ENCODE measurements around the gene NEK9. TPM values are rescaled to one million over a fixed set of nuclear protein-coding genes. Genes with fewer than 3 reads are reported as not detected.

Gene NEK9
- total and polyA plus RNA-seq, 8 donors, result 12.5 to 225 (median 30.4) TPM

- Histone ChIP-seq H3K4me3 (peak overlapping the region in 1 of 4 donors; percentile 94), H3K27ac (peak overlapping the region in 1 of 5 donors; percentile 97), H3K9me3 (no peaks in the 10 kb centered on the region), H3K4me1 (peaks cover 16 to 72% (median 48%) of the 10 kb centered on the region in 4 donors), H3K36me3 (no peaks in the 10 kb centered on the region), H3K27me3 (no peaks in the 10 kb centered on the region)
- TF ChIP-seq EP300 (IDR thresholded peaks at IDR 0.05) (no peak), POLR2AphosphoS5 (IDR thresholded peaks at IDR 0.05) (no peak), POLR2A (IDR thresholded peaks at IDR 0.05) (no peak), CTCF (IDR thresholded peaks at IDR 0.05) (no peak)
- intact Hi-C loops (cut with DNase I; ENCODE audit: low total_unique reads), result no loop called here
- WGBS, 5 donors, result 30 to 57% (median 41%) methylated on average over 2 of the region's 2 CpGs
- DNase-seq, result no peak
Measured at GRCh38 chr14:75174066-75174465, 47.2 kb upstream of the NEK9 start.

GRCh38 chr14:75170772-75171171, 43.9 kb upstream of the NEK9 start:
- no peak overlapping the region for H3K27ac ChIP-seq
- 58 to 67% (median 66%) methylated on average over 4 of the region's 4 CpGs for WGBS, 5 donors
- DNase-seq, result no peak
- H3K9me3 ChIP-seq, result no peaks in the 10 kb centered on the region
- H3K36me3 ChIP-seq, result no peaks in the 10 kb centered on the region
- H3K27me3 ChIP-seq, result no peaks in the 10 kb centered on the region
- intact Hi-C loops (cut with DNase I; ENCODE audit: low total_unique reads), result no loop called here
- H3K4me3 ChIP-seq, result no peak overlapping the region
- peaks cover 34 to 99% (median 74%) of the 10 kb centered on the region in 4 donors for H3K4me1 ChIP-seq
- TF ChIP-seq POLR2A (IDR thresholded peaks at IDR 0.05) (no peak), EP300 (IDR thresholded peaks at IDR 0.05) (no peak), POLR2AphosphoS5 (IDR thresholded peaks at IDR 0.05) (no peak), CTCF (IDR thresholded peaks at IDR 0.05) (no peak)

GRCh38 chr14:75168586-75169335, 41.9 kb upstream of the NEK9 start:
- DNase-seq, result no peak
- no peak for TF ChIP-seq CTCF (IDR thresholded peaks at IDR 0.05)
- no peak for TF ChIP-seq POLR2A (IDR thresholded peaks at IDR 0.05)
- TF ChIP-seq EP300 (IDR thresholded peaks at IDR 0.05), result no peak
- no peak for TF ChIP-seq POLR2AphosphoS5 (IDR thresholded peaks at IDR 0.05)
- Histone ChIP-seq H3K9me3 (no peaks in the 10 kb centered on the region), H3K4me1 (peaks cover 25 to 94% (median 63%) of the 10 kb centered on the region in 4 donors), H3K27ac (no peak overlapping the region), H3K4me3 (no peak overlapping the region), H3K27me3 (no peaks in the 10 kb centered on the region), H3K36me3 (no peaks in the 10 kb centered on the region)
- intact Hi-C loops (cut with DNase I; ENCODE audit: low total_unique reads), result no loop called here
- WGBS, 5 donors, result 63 to 74% (median 74%) methylated on average over 3 of the region's 3 CpGs

GRCh38 chr14:75167325-75167724, 40.5 kb upstream of the NEK9 start:
- H3K27me3 ChIP-seq, result no peaks in the 10 kb centered on the region
- WGBS, 5 donors, result 86 to 96% (median 88%) methylated on average over 2 of the region's 2 CpGs
- intact Hi-C loops (cut with DNase I; ENCODE audit: low total_unique reads), result no loop called here

More at GRCh38 chr14:75167325-75167724, 40.5 kb upstream of the NEK9 start:
- peaks cover 21 to 84% (median 53%) of the 10 kb centered on the region in 4 donors for H3K4me1 ChIP-seq
- no peak overlapping the region for H3K4me3 ChIP-seq
- TF ChIP-seq POLR2AphosphoS5 (IDR thresholded peaks at IDR 0.05) (no peak), EP300 (IDR thresholded peaks at IDR 0.05) (no peak), CTCF (IDR thresholded peaks at IDR 0.05) (no peak), POLR2A (IDR thresholded peaks at IDR 0.05) (no peak)
- H3K36me3 ChIP-seq, result peaks cover 0 to 5% (median 0%) of the 10 kb centered on the region in 4 donors
- no peak for DNase-seq
- peak overlapping the region in 1 of 5 donors; percentile 39 for H3K27ac ChIP-seq
- H3K9me3 ChIP-seq, result no peaks in the 10 kb centered on the region
